Upper lobe of left lung (tissue), 4 donors: ENCODE data around the gene WNT5A.

ENCODE experiments used
- POLR2A ChIP-seq, 4 donors: fragments of 450-650 bp; IDR thresholded peaks; one replicate each; pipeline ENCODE4 v1.5.1; 2016 to 2017; ENCODE audit warnings: antibody characterized with exemption in 4 of 4, mild to moderate bottlenecking in 2 of 4
- TF ChIP-seq, protein P1 (sequence below), 6 experiments: fragments of 450-650 bp in 4 of 6; fragments of 200-600 bp in 2 of 6; sonication (generic) in 2 of 6; IDR thresholded peaks; one replicate each; pipeline ENCODE4 v1.5.1; 2016 to 2019; ENCODE audit warnings: antibody characterized with exemption in 6 of 6

DNA sequence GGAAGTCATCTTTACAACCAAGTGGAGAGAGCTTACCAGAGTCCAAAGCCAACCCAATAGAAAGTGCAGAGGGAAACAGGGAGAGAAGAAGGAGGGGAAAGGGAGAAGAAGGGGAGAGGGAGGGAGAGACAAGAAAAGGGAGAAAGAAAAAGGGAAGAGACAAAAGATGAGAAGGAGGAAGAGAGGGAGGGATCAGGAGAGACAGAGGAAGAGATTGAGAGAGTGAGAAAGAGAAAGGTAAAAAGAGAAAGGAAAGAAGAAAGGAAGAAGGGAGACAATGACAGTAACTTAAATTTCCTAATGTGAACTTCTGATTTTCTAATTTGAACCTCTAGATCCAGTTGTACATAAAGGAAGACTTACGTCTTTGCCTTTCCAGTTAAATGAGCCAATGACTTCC, 20.7 kb upstream of the WNT5A start:
- TF ChIP-seq, protein P1, sequence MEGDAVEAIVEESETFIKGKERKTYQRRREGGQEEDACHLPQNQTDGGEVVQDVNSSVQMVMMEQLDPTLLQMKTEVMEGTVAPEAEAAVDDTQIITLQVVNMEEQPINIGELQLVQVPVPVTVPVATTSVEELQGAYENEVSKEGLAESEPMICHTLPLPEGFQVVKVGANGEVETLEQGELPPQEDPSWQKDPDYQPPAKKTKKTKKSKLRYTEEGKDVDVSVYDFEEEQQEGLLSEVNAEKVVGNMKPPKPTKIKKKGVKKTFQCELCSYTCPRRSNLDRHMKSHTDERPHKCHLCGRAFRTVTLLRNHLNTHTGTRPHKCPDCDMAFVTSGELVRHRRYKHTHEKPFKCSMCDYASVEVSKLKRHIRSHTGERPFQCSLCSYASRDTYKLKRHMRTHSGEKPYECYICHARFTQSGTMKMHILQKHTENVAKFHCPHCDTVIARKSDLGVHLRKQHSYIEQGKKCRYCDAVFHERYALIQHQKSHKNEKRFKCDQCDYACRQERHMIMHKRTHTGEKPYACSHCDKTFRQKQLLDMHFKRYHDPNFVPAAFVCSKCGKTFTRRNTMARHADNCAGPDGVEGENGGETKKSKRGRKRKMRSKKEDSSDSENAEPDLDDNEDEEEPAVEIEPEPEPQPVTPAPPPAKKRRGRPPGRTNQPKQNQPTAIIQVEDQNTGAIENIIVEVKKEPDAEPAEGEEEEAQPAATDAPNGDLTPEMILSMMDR (IDR thresholded peaks at IDR 0.05): no peak
- no peak for TF ChIP-seq POLR2A (IDR thresholded peaks at IDR 0.05)
